ENCODE data around the gene AGMAT. TPM values are rescaled to one million over a fixed set of nuclear protein-coding genes. Genes with fewer than 3 reads are reported as not detected.

AGMAT gene
- total RNA-seq, 4 donors from 2014 or later = not detected

GRCh38 chr1:15543589-15544568, 41.0 kb downstream of the AGMAT start:
- Histone ChIP-seq H3K27me3 (no peaks in the 10 kb centered on the region), H3K9me3 (no peaks in the 10 kb centered on the region), H3K4me1 (no peaks in the 10 kb centered on the region), H3K4me3 (no peak overlapping the region), H3K36me3 (peaks cover 4 to 99% of the 10 kb centered on the region in 2 donors), H3K27ac (no peak overlapping the region)
- TF ChIP-seq POLR2AphosphoS5 (IDR thresholded peaks at IDR 0.05) (no peak), EP300 (IDR thresholded peaks at IDR 0.05) (no peak), CTCF (IDR thresholded peaks at IDR 0.05) (no peak), POLR2A (IDR thresholded peaks at IDR 0.05) (no peak)
- no peak for ATAC-seq
- WGBS, 2 donors (ENCODE audit: low coverage in 1 of 2) = 81 to 88% methylated on average over 8 to 12 of the region's 12 CpGs

GRCh38 chr1:15543251-15543588, 41.6 kb downstream of the AGMAT start:
- Histone ChIP-seq H3K9me3 (no peaks in the 10 kb centered on the region), H3K27me3 (no peaks in the 10 kb centered on the region), H3K4me3 (no peak overlapping the region), H3K36me3 (peaks cover 3 to 99% of the 10 kb centered on the region in 2 donors), H3K4me1 (no peaks in the 10 kb centered on the region), H3K27ac (no peak overlapping the region)
- TF ChIP-seq EP300 (IDR thresholded peaks at IDR 0.05) (no peak), CTCF (IDR thresholded peaks at IDR 0.05) (no peak), POLR2A (IDR thresholded peaks at IDR 0.05) (no peak), POLR2AphosphoS5 (IDR thresholded peaks at IDR 0.05) (no peak)
- ATAC-seq = no peak
- 86 to 100% methylated on average over 4 to 5 of the region's 5 CpGs for WGBS, 2 donors (ENCODE audit: low coverage in 1 of 2)

GRCh38 chr1:15542388-15543250, 42.2 kb downstream of the AGMAT start:
- Histone ChIP-seq H3K4me3 (no peak overlapping the region), H3K4me1 (no peaks in the 10 kb centered on the region), H3K9me3 (no peaks in the 10 kb centered on the region), H3K36me3 (peaks cover 0 to 99% of the 10 kb centered on the region in 2 donors), H3K27me3 (no peaks in the 10 kb centered on the region), H3K27ac (no peak overlapping the region)
- TF ChIP-seq POLR2AphosphoS5 (IDR thresholded peaks at IDR 0.05) (no peak), CTCF (IDR thresholded peaks at IDR 0.05) (no peak), EP300 (IDR thresholded peaks at IDR 0.05) (no peak), POLR2A (IDR thresholded peaks at IDR 0.05) (no peak)
- 74 to 90% methylated on average over 2 of the region's 7 CpGs for WGBS, 2 donors (ENCODE audit: low coverage in 1 of 2)
- no peak for ATAC-seq

- 80 to 93% methylated on average over 4 of the region's 4 CpGs for WGBS, 2 donors (ENCODE audit: low coverage in 1 of 2)
- no peak overlapping the region for H3K4me3 ChIP-seq
- no peaks in the 10 kb centered on the region for H3K27me3 ChIP-seq
- ATAC-seq = no peak
- no peak overlapping the region for H3K27ac ChIP-seq
- TF ChIP-seq EP300 (IDR thresholded peaks at IDR 0.05) = no peak
- no peak for TF ChIP-seq POLR2AphosphoS5 (IDR thresholded peaks at IDR 0.05)
- TF ChIP-seq CTCF (IDR thresholded peaks at IDR 0.05) = no peak
- TF ChIP-seq POLR2A (IDR thresholded peaks at IDR 0.05) = no peak
- H3K9me3 ChIP-seq = no peaks in the 10 kb centered on the region
- H3K4me1 ChIP-seq = no peaks in the 10 kb centered on the region
- peaks cover 0 to 99% of the 10 kb centered on the region in 2 donors for H3K36me3 ChIP-seq
These were observed 43.5 kb downstream of the AGMAT start for GRCh38 chr1:15541231-15541792.
